Amygdala (tissue), 56 donors: ENCODE measurements around the gene LARP1B.
A peak's percentile ranks its signal among the peaks of the same experiment; 100 is the strongest.
"Not testable (repeated sequence)": the region's sequence is repeated elsewhere in the genome, so short reads cannot be mapped to it uniquely, and the experiment has no call there.

ENCODE experiments used
- DNase-seq, 56 donors: peaks; one replicate each; lab custom pipeline; 2025; lab: John Stamatoyannopoulos, UW

LARP1B gene

GRCh38 chr4:128060699-128061565, at the start of gene LARP1B:
Gene LARP1B (plus strand): TSS chr4:128061312. CDS start chr4:128074952, 13,640 bp downstream.
- peak; percentile 35 to 94 (median 87) for DNase-seq

GRCh38 chr4:128025319-128025718, 35.8 kb upstream of the LARP1B start:
- no peak for DNase-seq

DNA sequence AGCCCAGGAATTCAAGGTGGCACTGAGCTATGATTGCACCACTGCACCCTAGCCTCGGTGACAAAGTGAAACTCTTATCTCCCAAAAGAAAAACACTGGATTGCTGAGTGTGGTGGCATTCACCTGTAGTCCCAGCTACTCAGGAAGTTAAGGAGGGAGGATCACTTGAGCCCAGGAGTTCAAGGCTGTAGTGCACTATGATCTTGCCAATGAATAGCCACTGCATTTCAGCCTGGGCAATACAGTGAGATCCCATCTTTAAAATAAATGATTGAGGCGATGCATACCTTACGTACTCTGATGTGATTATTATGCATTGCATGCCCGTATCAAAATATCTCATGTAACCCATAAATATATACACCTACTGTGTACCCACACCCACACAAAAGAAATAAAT, 31.2 kb upstream of the LARP1B start:
- no peak for DNase-seq

DNA sequence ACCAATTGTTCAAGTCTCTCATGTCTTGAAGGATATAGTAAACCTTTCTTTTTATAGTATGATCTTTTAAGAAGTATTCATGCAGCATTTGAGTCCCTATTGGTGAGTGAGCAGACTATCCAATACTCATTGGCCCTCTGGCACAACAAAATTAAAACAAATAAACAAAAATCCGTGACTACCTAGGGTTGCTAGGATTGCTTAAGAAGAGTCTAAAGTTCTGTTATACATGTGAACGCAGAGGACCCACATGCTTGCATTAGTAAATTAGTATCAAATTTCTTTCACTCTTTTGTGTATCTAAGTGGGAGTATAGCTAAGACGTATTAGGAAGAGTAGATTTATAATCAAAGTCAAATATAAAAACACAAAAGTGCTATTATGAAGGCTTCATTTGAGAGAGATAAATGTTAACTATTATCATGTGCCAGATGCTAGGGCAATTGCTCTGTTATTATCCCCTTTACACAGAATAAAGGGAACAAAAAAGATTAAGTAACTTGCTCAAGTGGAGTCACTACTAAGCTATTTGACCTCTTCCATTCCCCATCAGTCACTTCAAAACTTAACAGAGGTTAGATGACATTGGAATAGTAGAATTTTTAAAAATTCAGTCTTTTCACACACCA, 29.2 kb upstream of the LARP1B start:
- no peak for DNase-seq

GRCh38 chr4:128039568-128039967, 21.5 kb upstream of the LARP1B start:
- no peak for DNase-seq

DNA sequence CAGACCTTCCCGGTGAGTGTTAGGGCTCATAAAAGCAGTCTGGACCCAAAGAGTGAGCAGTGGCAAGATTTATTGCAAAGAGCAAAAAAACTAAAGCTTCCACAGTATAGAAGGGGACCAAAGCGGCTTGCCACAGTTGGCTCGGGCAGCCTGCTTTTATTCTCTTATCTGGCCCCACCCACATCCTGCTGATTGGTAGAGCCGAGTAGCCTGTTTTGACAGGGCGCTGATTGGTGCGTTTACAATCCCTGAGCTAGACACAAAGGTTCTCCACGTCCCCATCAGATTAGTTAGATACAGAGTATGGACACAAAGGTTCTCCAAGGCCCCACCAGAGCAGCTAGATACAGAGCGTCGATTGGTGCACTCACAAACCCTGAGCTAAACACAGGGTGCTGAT, 14.1 kb upstream of the LARP1B start:
- not testable (repeated sequence) for DNase-seq

DNA sequence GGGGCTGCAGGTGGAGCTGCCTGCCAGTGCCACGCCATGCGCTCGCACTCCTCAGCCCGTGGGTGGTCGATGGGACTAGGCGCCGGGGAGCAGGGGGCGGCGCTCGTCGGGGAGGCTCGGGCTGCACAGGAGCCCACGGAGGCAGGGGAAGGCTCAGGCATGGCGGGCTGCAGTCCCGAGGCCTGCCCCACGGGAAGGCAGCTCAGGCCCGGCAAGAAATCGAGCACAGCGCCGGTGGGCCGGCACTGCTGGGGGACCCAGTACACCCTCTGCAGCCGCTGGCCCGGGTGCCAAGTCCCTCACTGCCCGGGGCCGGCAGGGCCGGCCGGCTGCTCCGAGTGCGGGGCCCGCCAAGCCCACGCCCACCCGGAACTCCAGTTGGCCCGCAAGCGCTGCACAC, 13.6 kb upstream of the LARP1B start:
- DNase-seq: not testable (repeated sequence)

GRCh38 chr4:128051229-128051628, 9.9 kb upstream of the LARP1B start:
- not testable (repeated sequence) for DNase-seq

DNA sequence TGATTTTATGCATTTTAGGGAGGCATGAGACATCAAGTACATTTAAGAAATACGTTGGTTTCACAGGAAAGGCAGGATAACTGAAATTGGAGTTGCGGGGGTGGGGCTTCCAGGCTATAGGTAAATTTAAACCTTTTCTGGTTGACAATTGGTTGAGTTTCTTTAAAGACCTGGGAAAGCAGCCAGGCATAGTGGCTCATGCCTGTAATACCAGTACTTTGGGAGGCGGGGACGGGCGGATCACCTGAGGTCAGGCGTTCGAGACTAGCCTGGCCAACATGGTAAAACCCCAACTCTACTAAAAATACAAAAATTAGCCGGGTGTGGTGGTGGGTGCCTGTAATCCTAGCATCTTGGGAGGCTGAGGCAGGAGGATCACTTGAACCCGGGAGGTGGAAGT, 6.2 kb upstream of the LARP1B start:
- DNase-seq: not testable (repeated sequence)

- not testable (repeated sequence) for DNase-seq
Measured at GRCh38 chr4:128055441-128056206, 5.5 kb upstream of the LARP1B start.

GRCh38 chr4:128056396-128056795, 4.7 kb upstream of the LARP1B start:
- no peak for DNase-seq

DNA sequence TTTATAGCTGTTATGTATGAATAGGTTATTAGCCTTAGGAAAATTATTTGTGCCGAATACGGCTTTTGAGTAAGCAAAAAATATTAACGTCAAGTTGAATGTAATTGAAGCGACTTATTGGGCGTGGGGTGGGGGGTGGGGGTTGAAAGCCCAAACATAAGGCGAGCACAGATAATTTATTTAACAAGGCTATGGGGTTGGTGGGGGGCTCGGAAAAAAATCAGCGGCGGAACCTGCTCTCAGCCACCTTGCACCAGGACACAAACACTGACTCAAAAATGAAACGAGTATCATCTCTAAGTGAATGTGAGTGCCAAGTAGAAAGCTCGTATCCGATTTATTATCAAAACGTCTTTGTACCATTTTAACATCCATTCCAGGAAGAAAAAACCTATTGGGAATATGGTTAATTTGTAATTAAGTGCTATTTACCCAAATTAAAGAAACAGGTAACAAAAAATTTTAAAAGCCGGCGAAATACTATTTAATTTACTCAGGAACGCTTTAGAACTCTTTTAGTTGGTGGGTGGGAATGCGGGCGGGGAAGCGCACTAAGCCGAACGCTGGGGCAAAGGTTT, 902 bp upstream of the LARP1B start:
- DNase-seq: no peak

DNA sequence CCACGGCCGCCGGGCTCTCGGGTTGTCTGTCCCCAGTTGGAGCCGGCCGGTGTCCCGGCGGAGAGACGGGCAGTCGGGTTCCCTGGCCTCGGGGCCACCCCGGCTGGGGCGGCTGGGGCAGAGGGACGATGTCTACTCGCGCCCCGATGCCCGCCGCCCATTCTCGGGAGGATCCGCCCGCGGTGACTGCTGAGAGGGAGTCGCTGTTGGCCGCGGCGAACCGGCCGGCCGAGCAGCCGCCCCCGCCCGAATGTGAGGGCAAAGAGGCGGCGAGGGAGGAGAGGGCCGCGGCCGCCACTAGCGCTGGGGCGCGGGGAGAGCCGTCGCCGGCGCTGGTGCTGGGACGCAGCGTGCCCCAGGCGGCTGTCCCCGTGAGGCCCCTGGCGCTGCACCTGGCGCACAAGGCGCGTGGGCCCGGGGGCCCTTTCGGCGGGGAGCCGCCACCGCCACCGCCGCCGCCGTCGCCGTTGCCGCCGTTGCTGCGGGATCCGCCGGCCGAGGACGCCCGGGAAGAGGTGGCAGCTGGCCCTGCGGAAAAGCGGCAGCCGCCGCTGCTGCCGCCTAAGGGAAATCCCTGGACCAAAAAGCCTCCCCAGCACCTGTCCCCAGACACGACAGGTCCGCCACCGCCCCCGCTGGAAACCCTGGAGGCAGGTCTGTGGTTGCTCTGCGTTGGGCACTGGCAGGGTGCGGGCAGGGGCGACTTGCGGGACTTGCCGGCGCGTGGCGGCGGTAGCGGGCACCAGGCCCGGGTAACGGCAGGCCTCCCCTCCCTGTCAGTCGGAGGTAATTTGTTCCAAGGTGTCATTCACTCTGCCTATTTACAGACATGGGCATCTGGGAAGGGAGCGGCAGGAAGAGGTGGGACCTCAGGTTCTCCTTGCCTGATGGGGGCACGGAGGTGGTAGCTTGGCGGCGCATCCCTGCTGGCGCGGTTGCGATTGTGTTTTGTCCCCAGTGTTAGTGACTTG, 739 bp downstream of the LARP1B start:
- peak in 49 of 56 donors; percentile 4 to 78 (median 47) for DNase-seq

GRCh38 chr4:128066453-128066820, 5.3 kb downstream of the LARP1B start:
- not testable (repeated sequence) for DNase-seq

DNA sequence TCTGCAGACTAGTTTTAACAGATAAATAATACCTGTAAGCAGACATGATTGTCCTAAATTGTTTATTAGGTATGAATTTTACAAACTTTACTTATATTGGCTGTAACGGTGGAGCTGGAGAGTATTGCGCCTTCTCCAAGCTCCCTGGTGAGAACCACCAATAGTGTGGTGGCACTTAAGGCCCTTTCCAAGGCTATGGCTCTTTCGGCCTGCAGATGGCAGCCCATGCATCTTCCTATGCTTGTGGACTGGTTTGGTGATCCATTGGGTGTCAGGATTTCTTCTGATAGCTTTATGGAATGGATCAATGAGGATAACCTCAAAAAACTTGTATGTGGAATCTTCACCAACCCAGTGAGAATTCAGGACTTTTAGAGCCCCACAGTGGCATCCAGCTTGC, 7.8 kb downstream of the LARP1B start:
- no peak for DNase-seq

- DNase-seq: no peak
Measured at GRCh38 chr4:128076464-128076863, 15.4 kb downstream of the LARP1B start.

DNA sequence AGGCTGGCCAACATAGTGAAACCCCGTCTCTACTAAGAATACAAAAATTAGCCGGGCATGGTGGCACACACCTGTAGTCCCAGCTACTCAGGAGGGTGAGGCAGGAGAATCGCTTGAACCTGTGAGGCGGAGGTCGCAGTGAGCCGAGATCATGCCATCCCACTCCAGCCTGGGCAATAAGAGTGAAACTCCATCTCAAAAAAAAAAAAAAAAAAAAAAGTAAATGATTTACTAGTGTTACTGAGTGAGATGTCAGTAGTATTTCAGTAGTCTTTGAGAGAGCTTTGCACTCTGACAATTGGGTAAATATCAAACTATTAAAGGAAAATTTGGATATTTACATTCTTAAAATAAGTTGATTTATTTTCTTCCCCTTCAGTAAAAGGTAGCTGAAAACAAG, 34.2 kb downstream of the LARP1B start:
- not testable (repeated sequence) for DNase-seq

DNA sequence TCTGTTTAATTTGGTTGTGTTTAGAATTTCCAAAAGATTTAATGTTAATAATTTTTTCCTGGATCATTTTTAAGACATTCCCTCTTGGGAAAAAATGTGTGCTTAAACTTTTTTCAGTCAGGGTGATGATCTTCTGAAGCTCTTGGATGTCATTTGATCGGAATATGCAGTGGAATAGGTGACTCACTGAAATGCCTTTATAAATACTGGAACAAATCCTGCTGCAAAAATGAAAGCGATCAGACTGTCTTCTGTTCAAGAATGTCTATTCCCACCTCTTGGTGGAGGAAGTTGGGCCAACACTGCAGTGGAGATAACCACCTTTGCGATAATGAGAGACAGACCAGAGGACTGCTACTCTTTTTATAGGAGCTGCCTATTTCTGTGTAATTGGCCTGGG, 46.7 kb downstream of the LARP1B start:
- no peak for DNase-seq

DNA sequence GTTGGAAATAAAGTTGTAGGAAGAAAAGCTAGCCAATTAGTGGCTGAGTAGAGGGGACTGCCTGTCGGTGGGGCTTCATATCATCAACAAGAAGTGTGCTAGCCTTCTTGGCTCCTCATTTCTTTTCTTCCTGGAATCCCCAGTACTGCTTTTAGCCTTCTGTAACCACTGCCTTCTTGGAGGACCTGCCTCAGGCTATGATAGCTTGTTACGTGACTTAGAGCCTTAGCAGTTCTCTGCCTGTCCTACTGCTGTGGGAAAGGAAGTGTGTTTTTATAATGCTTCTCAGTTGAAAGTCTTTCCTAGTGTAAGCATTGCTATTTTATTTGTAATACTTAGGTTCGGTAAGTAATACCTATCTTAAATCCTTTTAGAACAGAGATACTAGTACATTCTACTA, 61.9 kb downstream of the LARP1B start:
- DNase-seq: no peak

DNA sequence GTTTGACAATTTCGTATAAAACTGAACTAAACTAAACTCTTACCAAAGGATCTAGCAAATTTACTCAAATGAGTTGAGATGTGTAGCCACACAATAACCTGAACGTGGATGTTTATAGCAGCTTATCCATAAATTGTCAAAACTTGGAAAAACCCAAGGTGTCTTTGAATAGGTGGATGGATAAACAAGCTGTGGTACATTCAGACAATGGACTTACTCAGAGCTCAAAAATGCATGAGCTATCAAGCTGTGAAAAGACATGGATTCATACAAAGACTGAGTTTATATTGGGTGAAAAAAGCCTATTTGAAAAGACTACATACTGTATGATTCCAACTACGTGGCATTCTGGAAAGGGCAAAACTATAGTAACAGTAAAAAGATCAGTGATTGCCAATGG, 69.5 kb downstream of the LARP1B start:
- DNase-seq: no peak
